Upper lobe of left lung (tissue), 6 donors: ENCODE results near the gene ZMPSTE24. TPM values are rescaled to one million over a fixed set of nuclear protein-coding genes. Genes with fewer than 3 reads are reported as not detected.

ENCODE experiments used
- ATAC-seq, 2 donors: fragments of 200-7000 bp; cut with Tn5 transposase; one replicate each; pipeline ENCODE4 v1.9.1; 2022; ENCODE audit warnings: mild to moderate bottlenecking in 2 of 2, moderate library complexity in 2 of 2; ENCODE audit not compliant: low FRiP score in 2 of 2
- DNase-seq, 2 donors: peaks; one replicate each; pipeline ENCODE4 v3.0.0-alpha.2; 2019 to 2020
- H3K27ac ChIP-seq, 4 donors: fragments of 200-600 bp; sonication (generic); one replicate each; pipeline ENCODE4 v1.5.1; 2016 to 2019
- H3K27me3 ChIP-seq, 4 donors: fragments of 200-600 bp; sonication (generic); one replicate each; pipeline ENCODE4 v1.5.1; 2017 to 2019
- H3K36me3 ChIP-seq, 4 donors: fragments of 200-600 bp; sonication (generic); one replicate each; pipeline ENCODE4 v1.5.1; 2016 to 2019
- H3K4me1 ChIP-seq, 4 donors: fragments of 200-600 bp; sonication (generic); one replicate each; pipeline ENCODE4 v1.5.1; 2018 to 2019
- H3K4me3 ChIP-seq, 4 donors: fragments of 200-600 bp; sonication (generic); one replicate each; pipeline ENCODE4 v1.5.1; 2017 to 2019; ENCODE audit warnings: mild to moderate bottlenecking in 2 of 4, moderate library complexity in 1 of 4
- H3K9me3 ChIP-seq, 4 donors: fragments of 200-600 bp; sonication (generic); one replicate each; pipeline ENCODE4 v1.5.1; 2018 to 2019
- EP300 ChIP-seq, 4 donors: sonication (generic); formaldehyde crosslinking; IDR thresholded peaks; one replicate each; pipeline ENCODE4 v1.5.1; 2017; ENCODE audit warnings: antibody characterized with exemption in 4 of 4, control low read depth in 2 of 4
- POLR2A ChIP-seq, 4 donors: fragments of 450-650 bp; IDR thresholded peaks; one replicate each; pipeline ENCODE4 v1.5.1; 2016 to 2017; ENCODE audit warnings: antibody characterized with exemption in 4 of 4, mild to moderate bottlenecking in 2 of 4
- POLR2AphosphoS5 ChIP-seq, 2 donors: sonication (generic); formaldehyde crosslinking; IDR thresholded peaks; one replicate each; pipeline ENCODE4 v1.5.1; 2017; ENCODE audit warnings: antibody characterized with exemption in 2 of 2
- WGBS, 2 donors: methylation state at CpG; one replicate each; pipeline ENCODE4 v1.1.5; 2017 to 2018; 5-methylcytosine and 5-hydroxymethylcytosine counted together
- total RNA-seq, 6 donors: library from RNA; depleted of rRNA in 4 of 6; stranded (reverse); fragments of >200 nt in 4 of 6; gene quantifications; one replicate each; pipeline versions ENCODE4 v1.1.0 to v1.2.1, GENCODE V29; 2016 to 2021
- TF ChIP-seq, protein P1 (sequence below), 6 experiments: fragments of 450-650 bp in 4 of 6; fragments of 200-600 bp in 2 of 6; sonication (generic) in 2 of 6; IDR thresholded peaks; one replicate each; pipeline ENCODE4 v1.5.1; 2016 to 2019; ENCODE audit warnings: antibody characterized with exemption in 6 of 6
- donor health status: DM: no; HTN: no; CAD: no; lungs with moderate emphysema.
- donor health status: DM: no; HTN: yes; CAD: no; lungs with severe emphysema.

The ZMPSTE24 gene
- total RNA-seq, 6 donors from 2014 or later, result 10.3 to 42.8 (median 34.1) TPM

DNA sequence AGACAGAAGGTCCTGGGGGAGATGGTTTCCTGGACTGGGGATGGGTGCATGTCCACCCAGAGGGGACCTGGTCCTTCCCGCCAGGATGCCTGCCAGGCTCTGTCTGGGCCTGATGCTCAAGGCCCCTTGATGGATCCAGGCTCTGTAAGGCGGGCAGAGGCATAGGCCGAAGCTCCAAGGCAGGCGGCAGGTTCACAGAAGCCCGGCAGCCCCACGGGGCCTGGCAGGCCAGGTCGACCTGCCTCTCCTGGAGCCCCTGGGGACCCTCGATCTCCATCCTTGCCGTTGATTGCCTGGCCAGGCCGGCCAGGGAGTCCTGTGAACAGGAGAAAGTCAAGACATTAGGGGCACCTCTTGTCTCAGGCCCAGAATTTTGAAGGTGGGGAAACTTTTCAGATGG is 43.0 kb downstream of the ZMPSTE24 start:
- DNase-seq, result peak in 1 of 2 donors; percentile 72
- no peaks in the 10 kb centered on the region for H3K36me3 ChIP-seq
- 86 to 92% methylated on average over 8 to 10 of the region's 10 CpGs for WGBS, 2 donors
- TF ChIP-seq POLR2A (IDR thresholded peaks at IDR 0.05) (no peak), POLR2AphosphoS5 (IDR thresholded peaks at IDR 0.05) (no peak), EP300 (IDR thresholded peaks at IDR 0.05) (no peak)
- TF ChIP-seq, protein P1, sequence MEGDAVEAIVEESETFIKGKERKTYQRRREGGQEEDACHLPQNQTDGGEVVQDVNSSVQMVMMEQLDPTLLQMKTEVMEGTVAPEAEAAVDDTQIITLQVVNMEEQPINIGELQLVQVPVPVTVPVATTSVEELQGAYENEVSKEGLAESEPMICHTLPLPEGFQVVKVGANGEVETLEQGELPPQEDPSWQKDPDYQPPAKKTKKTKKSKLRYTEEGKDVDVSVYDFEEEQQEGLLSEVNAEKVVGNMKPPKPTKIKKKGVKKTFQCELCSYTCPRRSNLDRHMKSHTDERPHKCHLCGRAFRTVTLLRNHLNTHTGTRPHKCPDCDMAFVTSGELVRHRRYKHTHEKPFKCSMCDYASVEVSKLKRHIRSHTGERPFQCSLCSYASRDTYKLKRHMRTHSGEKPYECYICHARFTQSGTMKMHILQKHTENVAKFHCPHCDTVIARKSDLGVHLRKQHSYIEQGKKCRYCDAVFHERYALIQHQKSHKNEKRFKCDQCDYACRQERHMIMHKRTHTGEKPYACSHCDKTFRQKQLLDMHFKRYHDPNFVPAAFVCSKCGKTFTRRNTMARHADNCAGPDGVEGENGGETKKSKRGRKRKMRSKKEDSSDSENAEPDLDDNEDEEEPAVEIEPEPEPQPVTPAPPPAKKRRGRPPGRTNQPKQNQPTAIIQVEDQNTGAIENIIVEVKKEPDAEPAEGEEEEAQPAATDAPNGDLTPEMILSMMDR (IDR thresholded peaks at IDR 0.05), result no peak
- no peak for ATAC-seq
- H3K4me3 ChIP-seq, result no peak overlapping the region
- H3K27me3 ChIP-seq, result no peaks in the 10 kb centered on the region
- no peak overlapping the region for H3K27ac ChIP-seq
- no peaks in the 10 kb centered on the region for H3K9me3 ChIP-seq
- H3K4me1 ChIP-seq, result no peaks in the 10 kb centered on the region

DNA sequence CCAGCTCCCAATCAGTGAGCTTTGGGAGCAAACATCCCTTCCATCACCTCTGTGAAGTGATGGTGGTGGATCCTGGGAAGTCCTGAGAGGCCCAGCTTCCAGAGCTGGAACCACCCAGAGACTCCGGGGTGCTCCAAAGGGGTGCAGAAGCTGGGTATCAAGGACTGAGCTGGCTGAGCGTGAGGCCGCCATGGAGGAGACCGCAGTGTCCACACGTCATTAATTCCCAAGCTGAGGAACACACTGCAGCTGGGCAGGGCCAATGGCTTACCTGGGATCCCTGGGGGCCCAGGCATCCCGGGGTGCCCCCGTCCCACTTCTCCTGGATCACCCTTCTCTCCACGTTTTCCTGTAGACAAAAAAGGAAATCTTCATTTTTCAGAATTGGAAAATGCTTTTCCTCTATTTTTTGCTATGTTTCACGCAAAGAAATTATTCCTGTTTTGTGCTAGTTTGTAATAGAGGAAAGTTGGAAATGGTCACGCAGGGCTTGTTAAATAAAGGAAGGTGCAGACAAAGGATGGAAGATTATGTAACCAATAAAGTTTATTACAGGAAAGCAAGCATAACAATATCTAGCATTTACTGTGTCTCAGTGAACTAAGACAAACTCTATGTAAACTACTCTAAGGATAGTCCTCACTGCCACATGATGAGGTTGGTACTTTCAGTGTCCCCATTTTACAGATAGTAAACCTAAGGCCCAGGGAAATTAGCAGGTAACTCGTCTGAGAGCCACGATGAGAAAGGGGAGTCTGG is 43.7 kb downstream of the ZMPSTE24 start:
- Histone ChIP-seq H3K9me3 (no peaks in the 10 kb centered on the region), H3K4me3 (no peak overlapping the region), H3K36me3 (no peaks in the 10 kb centered on the region), H3K4me1 (no peaks in the 10 kb centered on the region), H3K27me3 (no peaks in the 10 kb centered on the region), H3K27ac (no peak overlapping the region)
- TF ChIP-seq EP300 (IDR thresholded peaks at IDR 0.05), result no peak
- TF ChIP-seq POLR2AphosphoS5 (IDR thresholded peaks at IDR 0.05), result no peak
- TF ChIP-seq POLR2A (IDR thresholded peaks at IDR 0.05), result no peak
- TF ChIP-seq, protein P1 (IDR thresholded peaks at IDR 0.05), result no peak
- 88 to 92% methylated on average over 11 to 12 of the region's 12 CpGs for WGBS, 2 donors
- DNase-seq (no peak), ATAC-seq (no peak)

DNA sequence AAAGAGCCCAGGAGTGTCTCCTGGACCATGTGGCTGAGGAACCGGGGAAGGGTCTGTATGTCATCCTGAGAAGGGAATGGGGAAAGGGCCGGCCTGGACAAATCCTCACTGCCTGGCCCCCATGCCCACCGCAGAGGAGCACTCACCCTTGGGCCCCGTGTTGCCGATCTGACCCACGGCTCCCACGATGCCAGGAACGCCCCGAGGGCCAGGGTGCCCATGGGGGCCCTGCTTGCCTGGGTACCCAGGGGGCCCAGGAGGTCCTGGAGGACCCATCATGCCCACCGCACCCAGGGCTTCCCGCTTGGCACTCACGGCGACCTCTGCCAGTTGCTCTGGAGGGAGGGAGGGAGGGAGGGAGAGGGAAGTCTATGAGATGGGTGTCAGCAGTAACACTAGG is 44.4 kb downstream of the ZMPSTE24 start:
- Histone ChIP-seq H3K4me1 (no peaks in the 10 kb centered on the region), H3K4me3 (no peak overlapping the region), H3K9me3 (no peaks in the 10 kb centered on the region), H3K27ac (no peak overlapping the region), H3K36me3 (no peaks in the 10 kb centered on the region), H3K27me3 (no peaks in the 10 kb centered on the region)
- TF ChIP-seq POLR2AphosphoS5 (IDR thresholded peaks at IDR 0.05), result no peak
- TF ChIP-seq, protein P1 (IDR thresholded peaks at IDR 0.05), result no peak
- no peak for TF ChIP-seq EP300 (IDR thresholded peaks at IDR 0.05)
- WGBS, 2 donors, result 93 to 94% methylated on average over 13 of the region's 13 CpGs
- DNase-seq, result peak in 1 of 2 donors; percentile 67
- no peak for ATAC-seq

DNA sequence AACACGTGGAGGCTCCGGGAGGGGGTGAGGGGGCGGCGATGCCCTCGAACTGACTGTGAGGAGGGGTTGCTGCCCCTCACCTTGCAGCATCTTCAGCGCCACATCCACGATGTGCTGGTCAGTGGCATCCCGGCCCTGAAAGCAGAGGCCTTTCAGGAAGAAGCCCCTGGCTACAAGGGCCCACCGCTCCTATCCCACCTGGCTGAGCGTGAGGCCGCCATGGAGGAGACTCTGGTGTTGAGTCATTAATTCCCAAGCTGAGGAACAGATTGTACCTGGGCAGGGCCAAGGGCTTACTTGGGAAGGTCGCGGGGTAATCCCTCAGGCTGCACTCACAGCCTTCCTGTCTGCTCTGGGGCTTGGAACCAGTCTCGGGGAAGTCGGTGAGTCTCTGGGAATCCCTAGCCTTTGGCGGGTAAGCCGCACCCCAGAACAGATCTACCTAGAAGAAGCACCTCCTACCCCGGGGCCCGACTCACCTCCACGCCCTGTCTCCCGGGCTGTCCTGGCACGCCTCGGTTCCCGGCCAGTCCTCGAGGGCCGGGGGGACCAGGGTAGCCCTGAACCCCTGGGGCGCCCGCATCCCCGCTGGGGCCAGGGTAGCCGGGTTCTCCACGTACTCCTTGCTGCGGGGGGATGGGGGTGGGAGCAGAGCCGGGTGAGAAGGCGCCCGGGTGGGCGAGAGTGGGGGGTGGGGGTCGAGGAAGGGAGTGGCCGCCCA is 45.2 kb downstream of the ZMPSTE24 start:
- Histone ChIP-seq H3K27ac (no peak overlapping the region), H3K4me3 (no peak overlapping the region), H3K36me3 (no peaks in the 10 kb centered on the region), H3K9me3 (no peaks in the 10 kb centered on the region), H3K27me3 (no peaks in the 10 kb centered on the region), H3K4me1 (no peaks in the 10 kb centered on the region)
- 85% methylated on average over 14 to 31 of the region's 38 CpGs for WGBS, 2 donors
- peak in 1 of 2 donors; percentile 68 for DNase-seq
- no peak for ATAC-seq
- TF ChIP-seq, protein P1 (IDR thresholded peaks at IDR 0.05), result no peak
- no peak for TF ChIP-seq POLR2AphosphoS5 (IDR thresholded peaks at IDR 0.05)
- no peak for TF ChIP-seq EP300 (IDR thresholded peaks at IDR 0.05)
- TF ChIP-seq POLR2A (IDR thresholded peaks at IDR 0.05), result no peak
